Pancreas (tissue), 10 donors: ENCODE results near the gene CCDC88B. TPM values are rescaled to one million over a fixed set of nuclear protein-coding genes. Genes with fewer than 3 reads are reported as not detected.
A peak's percentile ranks its signal among the peaks of the same experiment; 100 is the strongest.
"Not testable (repeated sequence)": the region's sequence is repeated elsewhere in the genome, so short reads cannot be mapped to it uniquely, and the experiment has no call there.

Source experiments
- ATAC-seq, 4 donors: fragments of 200-7000 bp; cut with Tn5 transposase; one replicate each; pipeline versions ENCODE4 v1.8.0 to v1.9.1; 2020; ENCODE audit warnings: mild to moderate bottlenecking in 4 of 4, moderate library complexity in 4 of 4
- DNase-seq, 6 donors: peaks; one replicate each; pipeline ENCODE4 v3.0.0-alpha.2; 2020
- FAIRE-seq: peaks from 2 replicates; lab custom pipeline; 2012; peaks lifted over from hg19 to GRCh38; lab: Jason Lieb, UNC
- H3K27ac ChIP-seq, 4 donors: fragments of 200-600 bp; sonication (generic); 1 replicate in 3 of 4; 2 replicates in 1 of 4; pipeline versions ENCODE4 v1.5.0 to v1.8.0; 2020
- H3K27me3 ChIP-seq, 4 donors: fragments of 200-600 bp; one replicate each; pipeline ENCODE4 v1.8.0; 2021
- H3K36me3 ChIP-seq, 3 donors: fragments of 200-600 bp; sonication (generic) in 1 of 3; one replicate each; pipeline versions ENCODE4 v1.5.0 to v1.8.0; 2020 to 2021
- H3K4me1 ChIP-seq, 3 donors: fragments of 200-600 bp; one replicate each; pipeline ENCODE4 v1.8.0; 2021
- H3K4me3 ChIP-seq, 4 donors: fragments of 200-600 bp; sonication (generic) in 2 of 4; one replicate each; pipeline versions ENCODE4 v1.5.0 to v1.8.0; 2020 to 2021
- H3K9me3 ChIP-seq, 4 donors: fragments of 200-600 bp; one replicate each; pipeline ENCODE4 v1.8.0; 2021
- CTCF ChIP-seq, 4 donors: fragments of 200-600 bp; sonication (generic) in 3 of 4; IDR thresholded peaks; one replicate each; pipeline versions ENCODE4 v1.5.0 to v1.8.0; 2021; ENCODE audit warnings: antibody characterized with exemption in 4 of 4
- WGBS, 2 donors: extraction: QIAGEN DNeasy Blood & Tissue Kit; methylation state at CpG; one replicate each; pipeline ENCODE4 v1.1.7; 2013; 5-methylcytosine and 5-hydroxymethylcytosine counted together
- intact Hi-C, 3 donors: fragments of 100-400 bp; cut with DNase I; formaldehyde crosslinking; loops; one replicate each; pipeline versions ENCODE4 v1.11.1 to v1.14.2; 2022
- polyA plus RNA-seq, 2 donors: library from polyadenylated mRNA; stranded (reverse); fragments of 200-250 nt; gene quantifications; one replicate each; pipeline ENCODE4 v1.2.3, GENCODE V29; 2013
- total RNA-seq, 6 donors: library from RNA; stranded (reverse); fragmentation: NEBNext Ultra II Directional in 4 of 6; extraction: Animal tissue kit (Norgen Biotek cat#: 25700) in 4 of 6; gene quantifications; one replicate each; pipeline versions ENCODE4 v1.2.1 to v1.2.4, GENCODE V29; 2021 to 2023
- donor health status: healthy with polysubstance abuse.
- donor health status: DM: no; HTN: no; CAD: no; lungs with moderate emphysema.
- donor health status: DM: no; HTN: no; CAD: no.
- donor health status: control.
- donor health status: control.
- donor health status: Bipolar disorder and iron deficiency.
- donor health status: DM: yes; HTN: yes; CAD: no.
- donor health status: DM: no; HTN: no; CAD: no.
- donor health status: DM: no; HTN: no; CAD: no.
- donor health status: DM: yes; HTN: yes; CAD: no.

The CCDC88B gene
- total and polyA plus RNA-seq, 8 donors, result 3.0 to 50.0 (median 6.4) TPM

GRCh38 chr11:64320556-64320955 is 19.4 kb upstream of the CCDC88B start:
- 92 to 93% methylated on average over 7 of the region's 7 CpGs for WGBS, 2 donors
- TF ChIP-seq CTCF (IDR thresholded peaks at IDR 0.05), result no peak
- no peak for FAIRE-seq

GRCh38 chr11:64321026-64321425 is 19.0 kb upstream of the CCDC88B start:
- intact Hi-C loops, result no loop called here
- peaks cover 6 to 10% (median 7%) of the 10 kb centered on the region in 3 donors for H3K4me1 ChIP-seq
- H3K27ac ChIP-seq, result peak overlapping the region; percentile 26 to 57 (median 48)
- H3K4me3 ChIP-seq, result no peak overlapping the region
- no peaks in the 10 kb centered on the region for H3K9me3 ChIP-seq
- no peak for TF ChIP-seq CTCF (IDR thresholded peaks at IDR 0.05)
- FAIRE-seq (no peak), ATAC-seq (no peak), DNase-seq (peak in 1 of 6 donors; percentile 9)
- no peaks in the 10 kb centered on the region for H3K27me3 ChIP-seq
- WGBS, 2 donors, result 76 to 81% methylated on average over 5 of the region's 5 CpGs
- peaks cover 0 to under 1% (median 0%) of the 10 kb centered on the region in 3 donors for H3K36me3 ChIP-seq

More at GRCh38 chr11:64320556-64320955, 19.4 kb upstream of the CCDC88B start:
- Histone ChIP-seq H3K4me3 (no peak overlapping the region), H3K4me1 (peaks cover 7 to 10% (median 7%) of the 10 kb centered on the region in 3 donors), H3K27me3 (no peaks in the 10 kb centered on the region), H3K27ac (no peak overlapping the region), H3K36me3 (peaks cover 0 to 4% (median 3%) of the 10 kb centered on the region in 3 donors), H3K9me3 (no peaks in the 10 kb centered on the region)
- intact Hi-C loops, result no loop called here
- ATAC-seq (no peak), DNase-seq (peak in 1 of 6 donors; percentile 13)

- DNase-seq (peak in 3 of 6 donors; percentile 58 to 63 (median 60)), FAIRE-seq (no peak), ATAC-seq (peak in 2 of 4 donors; percentile 3 to 4)
- 57 to 62% methylated on average over 5 of the region's 5 CpGs for WGBS, 2 donors
- H3K36me3 ChIP-seq, result no peaks in the 10 kb centered on the region
- H3K27me3 ChIP-seq, result no peaks in the 10 kb centered on the region
- peaks cover under 1 to 7% (median 7%) of the 10 kb centered on the region in 3 donors for H3K4me1 ChIP-seq
- intact Hi-C loops, result no loop called here
- H3K27ac ChIP-seq, result peak overlapping the region; percentile 26 to 57 (median 48)
- TF ChIP-seq CTCF (IDR thresholded peaks at IDR 0.05), result no peak
- H3K9me3 ChIP-seq, result no peaks in the 10 kb centered on the region
- H3K4me3 ChIP-seq, result no peak overlapping the region
These were observed 18.5 kb upstream of the CCDC88B start for GRCh38 chr11:64321533-64321932.

- FAIRE-seq, result no peak
- Histone ChIP-seq H3K4me1 (peaks cover 0 to 7% (median 6%) of the 10 kb centered on the region in 3 donors), H3K27ac (no peak overlapping the region), H3K27me3 (no peaks in the 10 kb centered on the region), H3K9me3 (no peaks in the 10 kb centered on the region), H3K36me3 (no peaks in the 10 kb centered on the region), H3K4me3 (no peak overlapping the region)
- ATAC-seq, result no peak
- WGBS, 2 donors, result 86 to 95% methylated on average over 7 of the region's 7 CpGs
- DNase-seq, result no peak
- intact Hi-C loops, result no loop called here
- TF ChIP-seq CTCF (IDR thresholded peaks at IDR 0.05), result no peak
These were observed 17.1 kb upstream of the CCDC88B start for GRCh38 chr11:64322925-64323260.

GRCh38 chr11:64323373-64323772 is 16.6 kb upstream of the CCDC88B start:
- ATAC-seq, result no peak

GRCh38 chr11:64323984-64324383 is 16.0 kb upstream of the CCDC88B start:
- DNase-seq, H3K4me1 ChIP-seq, FAIRE-seq, ATAC-seq, H3K9me3 ChIP-seq, H3K27ac ChIP-seq, H3K36me3 ChIP-seq, H3K27me3 ChIP-seq, intact Hi-C loops, H3K4me3 ChIP-seq: not testable (repeated sequence)
- WGBS, 2 donors, result 75 to 84% methylated on average over 3 to 4 of the region's 4 CpGs

More at GRCh38 chr11:64323373-64323772, 16.6 kb upstream of the CCDC88B start:
- peaks cover 0 to 7% (median 6%) of the 10 kb centered on the region in 3 donors for H3K4me1 ChIP-seq
- no peak overlapping the region for H3K27ac ChIP-seq
- DNase-seq, result no peak
- no peak overlapping the region for H3K4me3 ChIP-seq
- H3K9me3 ChIP-seq, result no peaks in the 10 kb centered on the region
- 68 to 82% methylated on average over 5 of the region's 5 CpGs for WGBS, 2 donors
- intact Hi-C loops, result no loop called here
- no peak for FAIRE-seq
- H3K27me3 ChIP-seq, result no peaks in the 10 kb centered on the region
- no peaks in the 10 kb centered on the region for H3K36me3 ChIP-seq
- no peak for TF ChIP-seq CTCF (IDR thresholded peaks at IDR 0.05)
